HepG2 (cell line): ENCODE data around the gene OR3A1. TPM values are rescaled to one million over a fixed set of nuclear protein-coding genes. Genes with fewer than 3 reads are reported as not detected.
"Not testable (repeated sequence)": the region's sequence is repeated elsewhere in the genome, so short reads cannot be mapped to it uniquely, and the experiment has no call there.

Experiments
- ATAC-seq: fragments of 200-7000 bp; cut with Tn5 transposase; 3 replicates; pipeline ENCODE4 v1.9.1; 2020; ENCODE audit warnings: mild to moderate bottlenecking, moderate library complexity
- Bru-seq: library from RNA; stranded (reverse); fragments of 400-500 nt; gene quantifications from one replicate; lab custom pipeline; 2021; lab: Mats Ljungman, UMichigan
- BruChase-seq, 2 experiments: library from RNA; stranded (reverse); fragments of 400-500 nt; gene quantifications; one replicate each; lab custom pipeline; 2021; lab: Mats Ljungman, UMichigan
- BruUV-seq: library from RNA; stranded (reverse); fragments of 400-500 nt; replicated peaks from 2 replicates; lab custom pipeline; 2021; lab: Mats Ljungman, UMichigan
- CTCF ChIA-PET: fragments of 300-600 bp; formaldehyde crosslinking; extraction: SDS; loops from one replicate; lab custom pipeline; 2021; ENCODE audit warnings: low total read pairs, inconsistent platforms, low intra/inter-chr PET ratio; lab: Yijun Ruan, JAX
- POLR2A ChIA-PET: fragments of 350-600 bp; sonication (Branson Sonifier 250); formaldehyde crosslinking; loops from one replicate; lab custom pipeline; 2020; ENCODE audit warnings: antibody characterized with exemption, inconsistent platforms; lab: Yijun Ruan, JAX
- DNase-seq: peaks from one replicate; pipeline ENCODE4 v3.0.0-alpha.2; 2015; ENCODE audit warnings: low spot score
- FAIRE-seq: peaks from 3 replicates; lab custom pipeline; 2011; peaks lifted over from hg19 to GRCh38; lab: Jason Lieb, UNC
- H2AFZ ChIP-seq: one replicate; pipeline ENCODE4 v1.6.1; 2011; ENCODE audit warnings: low read length, inconsistent platforms
- H3K27ac ChIP-seq: fragments of 300-600 bp; 3 replicates; pipeline ENCODE4 v1.8.0; 2011; ENCODE audit warnings: mixed run types, mild to moderate bottlenecking, mixed read lengths, low read length, inconsistent platforms; ENCODE audit not compliant: insufficient read depth; ENCODE audit errors: extremely low read length
- H3K27me3 ChIP-seq, 2 experiments: fragments of 200-600 bp in 1 of 2; 2 replicates in 1 of 2; 3 replicates in 1 of 2; pipeline versions ENCODE4 v1.6.0 to v1.8.0; 2011; ENCODE audit warnings: low read length in 2 of 2, mild to moderate bottlenecking in 2 of 2, moderate library complexity in 2 of 2, inconsistent platforms in 1 of 2; ENCODE audit not compliant: insufficient read depth in 2 of 2, control insufficient read depth in 1 of 2
- H3K36me3 ChIP-seq, 2 experiments: fragments of 200-600 bp in 1 of 2; replicated peaks in 1 of 2; 2 replicates in 1 of 2; 3 replicates in 1 of 2; pipeline versions ENCODE4 v1.5.1 to v1.8.0; 2011; ENCODE audit warnings: low read length in 2 of 2, inconsistent platforms in 1 of 2; ENCODE audit not compliant: insufficient read depth in 2 of 2, control insufficient read depth in 1 of 2
- H3K4me1 ChIP-seq: 2 replicates; pipeline ENCODE4 v1.5.1; 2012; ENCODE audit warnings: low read length, inconsistent platforms; ENCODE audit not compliant: insufficient read depth
- H3K4me2 ChIP-seq: 2 replicates; pipeline ENCODE4 v1.6.0; 2011; ENCODE audit warnings: low read depth, low read length, inconsistent platforms
- H3K4me3 ChIP-seq, 3 experiments: fragments of 200-600 bp in 1 of 3; sonication (generic), shearing (Covaris generic) in 1 of 3; replicated peaks in 1 of 3; 2 replicates each; pipeline ENCODE4 v1.5.1; 2011 to 2016; ENCODE audit warnings: low read length in 3 of 3, inconsistent platforms in 2 of 3, low read depth in 2 of 3, mild to moderate bottlenecking in 2 of 3, control low read depth in 1 of 3, mixed read lengths in 1 of 3; ENCODE audit not compliant: insufficient read depth in 1 of 3
- H3K79me2 ChIP-seq: one replicate; pipeline ENCODE4 v1.6.1; 2011; ENCODE audit warnings: low read length, inconsistent platforms; ENCODE audit not compliant: insufficient read depth
- H3K9ac ChIP-seq: 2 replicates; pipeline ENCODE4 v1.6.0; 2011; ENCODE audit warnings: mild to moderate bottlenecking, low read depth, low read length, inconsistent platforms; ENCODE audit not compliant: insufficient read depth
- H3K9me3 ChIP-seq: 2 replicates; pipeline ENCODE4 v1.5.1; 2012; ENCODE audit warnings: mild to moderate bottlenecking, low read length
- H4K20me1 ChIP-seq: 2 replicates; pipeline ENCODE4 v1.6.0; 2011; ENCODE audit warnings: inconsistent platforms, mild to moderate bottlenecking, low read length, moderate library complexity; ENCODE audit not compliant: insufficient read depth
- MEIS2 ChIP-seq: sonication (generic); formaldehyde crosslinking; IDR thresholded peaks from 2 replicates; pipeline ENCODE4 v1.9.0; 2021; ENCODE audit warnings: mild to moderate bottlenecking, missing genetic modification reagents
- MTA1 ChIP-seq: sonication (generic); formaldehyde crosslinking; IDR thresholded peaks from 2 replicates; pipeline ENCODE4 v1.4.0; 2020; ENCODE audit warnings: missing genetic modification reagents, mild to moderate bottlenecking, borderline replicate concordance
- PAXIP1 ChIP-seq: sonication (generic); formaldehyde crosslinking; conservative IDR thresholded peaks from 2 replicates; pipeline ENCODE4 v1.4.0; 2020; ENCODE audit warnings: mild to moderate bottlenecking, missing genetic modification reagents, moderate library complexity
- SP1 ChIP-seq, 2 experiments: fragments of 450-650 bp in 1 of 2; sonication (generic) in 1 of 2; formaldehyde crosslinking in 1 of 2; IDR thresholded peaks; 2 replicates each; pipeline versions ENCODE4 v1.4.0 to v1.6.1; 2016 to 2020; ENCODE audit warnings: missing genetic modification reagents in 1 of 2
- TFAP4 ChIP-seq: sonication (generic); IDR thresholded peaks from 2 replicates; pipeline ENCODE4 v1.6.1; 2016; ENCODE audit warnings: low read depth, borderline replicate concordance
- WGBS: methylation state at CpG from one replicate; pipeline ENCODE4 v1.1.6; 2017; ENCODE audit warnings: low lambda C conversion rate; 5-methylcytosine and 5-hydroxymethylcytosine counted together
- in situ Hi-C: cut with HindIII; loops from 2 replicates; pipeline ENCODE4 v1.10.0; 2017; ENCODE audit warnings: low pct_unique_long_range_greater_than_20kb; ENCODE audit not compliant: extremely low pct_ligation_motif_present
- intact Hi-C: fragments of 100-400 bp; cut with micrococcal nuclease; formaldehyde crosslinking; loops from one replicate; pipeline ENCODE4 v1.10.0; 2022; ENCODE audit not compliant: unreplicated experiment
- long read RNA-seq, 2 experiments: library from RNA in 1 of 2; library from polyadenylated mRNA in 1 of 2; stranded (forward) in 1 of 2; unstranded in 1 of 2; transcript quantifications; one replicate each; pipeline ENCODE4 v2.0.0, GENCODE V29; 2019 to 2022
- polyA minus RNA-seq, 3 experiments: library from RNA; depleted of rRNA, polyadenylated mRNA; stranded (reverse); fragments of >200 nt; gene quantifications; 2 replicates each; pipeline ENCODE4 v1.2.3, GENCODE V29; 2011; ENCODE audit warnings: low replicate concordance in 1 of 3
- polyA plus RNA-seq, 8 experiments: library from polyadenylated mRNA; depleted of rRNA in 3 of 8; stranded (reverse) in 7 of 8; unstranded in 1 of 8; fragments of >200 nt; fragmentation: Illumina TruSeq in 4 of 8; extraction: Trizol in 4 of 8; gene quantifications; 2 replicates each; pipeline versions ENCODE4 v1.2.1 to v1.2.3, GENCODE V29; 2011 to 2016; ENCODE audit warnings: low read depth in 4 of 8, missing spikeins in 1 of 8, mixed read lengths in 1 of 8; ENCODE audit not compliant: insufficient read depth in 1 of 8
- total RNA-seq, 5 experiments: library from RNA; depleted of rRNA; stranded (reverse); fragments of >200 nt; fragmentation: Illumina TruSeq; extraction: Trizol; gene quantifications; 2 replicates each; pipeline ENCODE4 v1.2.3, GENCODE V29; 2016; ENCODE audit warnings: low read depth in 1 of 5

Gene OR3A1
- not detected in 2 replicates for total RNA-seq (2016; rRNA removed; fragmentation: Illumina TruSeq; extraction: Trizol)
- not detected in 2 replicates for total RNA-seq (2016; cell fraction: cytosol; rRNA removed; fragmentation: Illumina TruSeq; extraction: Trizol; ENCODE audit: low read depth)
- total RNA-seq (2016; cell fraction: insoluble cytoplasmic fraction; rRNA removed; fragmentation: Illumina TruSeq; extraction: Trizol) = not detected in 2 replicates
- total RNA-seq (2016; cell fraction: membrane; rRNA removed; fragmentation: Illumina TruSeq; extraction: Trizol) = not detected in 2 replicates
- total RNA-seq (2016; cell fraction: nucleus; rRNA removed; fragmentation: Illumina TruSeq; extraction: Trizol) = not detected in 2 replicates
- not detected in 2 replicates for polyA plus RNA-seq (2011; rRNA removed)
- not detected in 2 replicates for polyA plus RNA-seq (2011; cell fraction: cytosol; rRNA removed)
- polyA plus RNA-seq (2011; cell fraction: nucleus; rRNA removed) = not detected in 2 replicates
- polyA plus RNA-seq (2012) = not detected in 2 replicates
- not detected in 2 replicates for polyA plus RNA-seq (2016; cell fraction: cytosol; fragmentation: Illumina TruSeq; extraction: Trizol; ENCODE audit: low read depth)
- polyA plus RNA-seq (2016; cell fraction: insoluble cytoplasmic fraction; fragmentation: Illumina TruSeq; extraction: Trizol; ENCODE audit: low read depth) = not detected in 2 replicates
- not detected in 2 replicates for polyA plus RNA-seq (2016; cell fraction: membrane; fragmentation: Illumina TruSeq; extraction: Trizol; ENCODE audit: low read depth)
- polyA plus RNA-seq (2016; cell fraction: nucleus; fragmentation: Illumina TruSeq; extraction: Trizol; ENCODE audit: insufficient read depth, low read depth) = not detected in 2 replicates
- not detected in 2 replicates for polyA minus RNA-seq (2011; rRNA and poly(A)+ RNA removed; ENCODE audit: low replicate concordance)
- polyA minus RNA-seq (2011; cell fraction: cytosol; rRNA and poly(A)+ RNA removed) = not detected in 2 replicates
- polyA minus RNA-seq (2011; cell fraction: nucleus; rRNA and poly(A)+ RNA removed) = not detected in 2 replicates
- not detected for Bru-seq, nascent RNA
- BruChase-seq, experiment 1, labeled RNA remaining after a 6-hour chase = not detected
- not detected for BruChase-seq, experiment 2, labeled RNA remaining after a 2-hour chase
- long read RNA-seq, experiment 1 = 0 reads
- long read RNA-seq, experiment 2 = 0 reads

GRCh38 chr17:3298260-3298659 is at the start of gene OR3A1:
TSS of gene OR3A1 (minus strand) at chr17:3298360. CDS start at chr17:3292582, 5,778 bp downstream.
- TF ChIP-seq MTA1 (CRISPR knock-in tag) = no peak
- no peak for TF ChIP-seq PAXIP1 (CRISPR knock-in tag)
- no peak for TF ChIP-seq SP1 (IDR thresholded peaks at IDR 0.05)
- TF ChIP-seq SP1 (CRISPR knock-in tag; IDR thresholded peaks at IDR 0.05) = no peak
- TF ChIP-seq TFAP4 = no peak
- no peak for TF ChIP-seq MEIS2 (CRISPR knock-in tag)
- Histone ChIP-seq H4K20me1 (no peaks in the 10 kb centered on the region), H3K36me3 (no peaks in the 10 kb centered on the region), H3K9me3 (no peaks in the 10 kb centered on the region), H3K79me2 (no peaks in the 10 kb centered on the region), H3K27ac (no peak within 1 kb of the TSS), H3K4me2 (no peak within 1 kb of the TSS), H3K4me3 (no peak within 1 kb of the TSS), H3K27me3 (peaks cover 0 to 2% of the 10 kb centered on the region in 2 experiments; a peak in 2 of 5 replicates), H2AFZ (no peak within 1 kb of the TSS), H3K9ac (no peak within 1 kb of the TSS), H3K4me1 (no peaks in the 10 kb centered on the region)
- no peak for FAIRE-seq
- ChIA-PET CTCF (no interaction called here), POLR2A (no interaction called here)
- BruUV-seq = no TSS peak
- no peak for DNase-seq
- ATAC-seq = no peak
- in situ Hi-C loops = no loop called here
- 3% methylated on average over 6 of the region's 6 CpGs for WGBS
- intact Hi-C loops = no loop called here

- not testable (repeated sequence) for H3K4me2 ChIP-seq
- WGBS = no CpG with 5 or more reads among the region's 12 CpGs
These were observed 44.6 kb upstream of the OR3A1 start for GRCh38 chr17:3342782-3343181.

More at GRCh38 chr17:3342782-3343181, 44.6 kb upstream of the OR3A1 start:
- POLR2A ChIA-PET, H4K20me1 ChIP-seq, ATAC-seq, FAIRE-seq, intact Hi-C loops, H3K4me1 ChIP-seq, H3K27me3 ChIP-seq, BruUV-seq, H3K79me2 ChIP-seq, DNase-seq, H3K36me3 ChIP-seq, in situ Hi-C loops, H2AFZ ChIP-seq, H3K27ac ChIP-seq, H3K9me3 ChIP-seq, CTCF ChIA-PET, H3K4me3 ChIP-seq, H3K9ac ChIP-seq: not testable (repeated sequence)
